OCI-LY3 (cell line): ENCODE measurements around the gene MYL10.

ENCODE experiments used
- EZH2phosphoT487 ChIP-seq: fragments of 200-600 bp; shearing (Covaris generic); IDR thresholded peaks from 2 replicates; pipeline ENCODE4 v1.6.1; 2018; ENCODE audit warnings: antibody characterized with exemption, mixed run types, low read depth
- TF ChIP-seq, protein P1 (sequence below): fragments of 200-600, 300-600 bp; sonication (generic); IDR thresholded peaks from 2 replicates; pipeline ENCODE4 v1.5.1; 2014; ENCODE audit warnings: antibody characterized with exemption, low read length, low read depth

DNA sequence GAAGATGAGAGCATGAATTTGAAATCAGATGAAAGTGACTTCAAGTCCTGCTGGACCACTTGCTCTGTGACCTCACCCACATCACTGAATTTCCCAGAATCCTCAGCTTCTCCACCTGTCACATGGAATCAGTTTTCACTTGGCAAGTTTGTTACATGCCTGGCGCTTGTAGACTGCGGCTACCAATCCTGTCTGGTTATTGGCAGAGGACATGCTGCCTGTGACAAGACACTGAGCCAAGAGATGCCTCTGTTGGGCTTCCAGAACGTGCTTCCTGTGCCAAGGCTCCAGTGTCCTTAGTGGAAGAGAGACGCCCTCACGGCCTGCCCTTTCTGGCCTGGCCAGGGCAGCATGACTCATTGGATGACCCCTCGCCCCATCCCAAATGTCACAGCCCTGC lies 4.4 kb upstream of the MYL10 start:
- TF ChIP-seq, protein P1, sequence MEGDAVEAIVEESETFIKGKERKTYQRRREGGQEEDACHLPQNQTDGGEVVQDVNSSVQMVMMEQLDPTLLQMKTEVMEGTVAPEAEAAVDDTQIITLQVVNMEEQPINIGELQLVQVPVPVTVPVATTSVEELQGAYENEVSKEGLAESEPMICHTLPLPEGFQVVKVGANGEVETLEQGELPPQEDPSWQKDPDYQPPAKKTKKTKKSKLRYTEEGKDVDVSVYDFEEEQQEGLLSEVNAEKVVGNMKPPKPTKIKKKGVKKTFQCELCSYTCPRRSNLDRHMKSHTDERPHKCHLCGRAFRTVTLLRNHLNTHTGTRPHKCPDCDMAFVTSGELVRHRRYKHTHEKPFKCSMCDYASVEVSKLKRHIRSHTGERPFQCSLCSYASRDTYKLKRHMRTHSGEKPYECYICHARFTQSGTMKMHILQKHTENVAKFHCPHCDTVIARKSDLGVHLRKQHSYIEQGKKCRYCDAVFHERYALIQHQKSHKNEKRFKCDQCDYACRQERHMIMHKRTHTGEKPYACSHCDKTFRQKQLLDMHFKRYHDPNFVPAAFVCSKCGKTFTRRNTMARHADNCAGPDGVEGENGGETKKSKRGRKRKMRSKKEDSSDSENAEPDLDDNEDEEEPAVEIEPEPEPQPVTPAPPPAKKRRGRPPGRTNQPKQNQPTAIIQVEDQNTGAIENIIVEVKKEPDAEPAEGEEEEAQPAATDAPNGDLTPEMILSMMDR: no peak
- no peak for TF ChIP-seq EZH2phosphoT487
